Effector CD4-positive, alpha-beta T cell (primary cell): ENCODE measurements around the gene RPP25.

Experiments
- DNase-seq: peaks from one replicate; pipeline ENCODE4 v3.0.0-alpha.2; 2020
- total RNA-seq: gene quantifications from one replicate; lab custom pipeline; 2026; lab: John Stamatoyannopoulos, UW

Gene RPP25
- 2.4 reads per million, percentile 7 among the genes with 10 or more reads in this experiment for total RNA-seq

- DNase-seq: peak; percentile 45
Observed at GRCh38 chr15:74956648-74957475, at the start of gene RPP25. Gene RPP25 (minus strand): TSS chr15:74956772. CDS start chr15:74956583, 189 bp downstream.

- no peak for DNase-seq
Observed at GRCh38 chr15:75002398-75002797, 45.8 kb upstream of the RPP25 start.

- DNase-seq: no peak
Observed at GRCh38 chr15:75001310-75001709, 44.7 kb upstream of the RPP25 start.

- no peak for DNase-seq
Observed at GRCh38 chr15:74997543-74997942, 41.0 kb upstream of the RPP25 start.

- no peak for DNase-seq
Observed at GRCh38 chr15:74997141-74997540, 40.6 kb upstream of the RPP25 start.

- no peak for DNase-seq
Observed at GRCh38 chr15:74995779-74996765, 39.5 kb upstream of the RPP25 start.

- DNase-seq: peak; percentile 88
Observed at GRCh38 chr15:74995182-74995778, 38.7 kb upstream of the RPP25 start, which contains the start of gene SCAMP5. Gene SCAMP5 (plus strand): TSS chr15:74995563. CDS start chr15:75011840, 16,277 bp downstream.

GRCh38 chr15:74994685-74995084, 38.1 kb upstream of the RPP25 start:
- no peak for DNase-seq

- DNase-seq: no peak
Observed at GRCh38 chr15:74994236-74994635, 37.7 kb upstream of the RPP25 start.

- no peak for DNase-seq
Observed at GRCh38 chr15:74992619-74993018, 36.0 kb upstream of the RPP25 start.

GRCh38 chr15:74989527-74989926, 33.0 kb upstream of the RPP25 start:
- DNase-seq: no peak

- no peak for DNase-seq
Observed at GRCh38 chr15:74988007-74988800, 31.6 kb upstream of the RPP25 start.

GRCh38 chr15:74983725-74984231, 27.2 kb upstream of the RPP25 start:
- no peak for DNase-seq

- DNase-seq: no peak
Observed at GRCh38 chr15:74982183-74982582, 25.6 kb upstream of the RPP25 start.

GRCh38 chr15:74978503-74978902, 21.9 kb upstream of the RPP25 start:
- DNase-seq: no peak

- no peak for DNase-seq
Observed at GRCh38 chr15:74978077-74978476, 21.5 kb upstream of the RPP25 start.

- DNase-seq: no peak
Observed at GRCh38 chr15:74977599-74977998, 21.0 kb upstream of the RPP25 start.

GRCh38 chr15:74976159-74976558, 19.6 kb upstream of the RPP25 start:
- no peak for DNase-seq

GRCh38 chr15:74967670-74968069, 11.1 kb upstream of the RPP25 start:
- no peak for DNase-seq

GRCh38 chr15:74964794-74965193, 8.2 kb upstream of the RPP25 start:
- no peak for DNase-seq

GRCh38 chr15:74963213-74963612, 6.6 kb upstream of the RPP25 start:
- DNase-seq: no peak

- DNase-seq: no peak
Observed at GRCh38 chr15:74962671-74963070, 6.1 kb upstream of the RPP25 start.
